HG02759 (cell line): ENCODE results near the gene PAK3.
A peak's percentile ranks its signal among the peaks of the same experiment; 100 is the strongest.

Experiments used
- ATAC-seq: cut with Tn5 transposase; IDR thresholded peaks from one replicate; pipeline ENCODE4 v1.9.1; 2021; ENCODE audit warnings: mild to moderate bottlenecking, moderate library complexity; ENCODE audit not compliant: unreplicated experiment

Gene PAK3

DNA sequence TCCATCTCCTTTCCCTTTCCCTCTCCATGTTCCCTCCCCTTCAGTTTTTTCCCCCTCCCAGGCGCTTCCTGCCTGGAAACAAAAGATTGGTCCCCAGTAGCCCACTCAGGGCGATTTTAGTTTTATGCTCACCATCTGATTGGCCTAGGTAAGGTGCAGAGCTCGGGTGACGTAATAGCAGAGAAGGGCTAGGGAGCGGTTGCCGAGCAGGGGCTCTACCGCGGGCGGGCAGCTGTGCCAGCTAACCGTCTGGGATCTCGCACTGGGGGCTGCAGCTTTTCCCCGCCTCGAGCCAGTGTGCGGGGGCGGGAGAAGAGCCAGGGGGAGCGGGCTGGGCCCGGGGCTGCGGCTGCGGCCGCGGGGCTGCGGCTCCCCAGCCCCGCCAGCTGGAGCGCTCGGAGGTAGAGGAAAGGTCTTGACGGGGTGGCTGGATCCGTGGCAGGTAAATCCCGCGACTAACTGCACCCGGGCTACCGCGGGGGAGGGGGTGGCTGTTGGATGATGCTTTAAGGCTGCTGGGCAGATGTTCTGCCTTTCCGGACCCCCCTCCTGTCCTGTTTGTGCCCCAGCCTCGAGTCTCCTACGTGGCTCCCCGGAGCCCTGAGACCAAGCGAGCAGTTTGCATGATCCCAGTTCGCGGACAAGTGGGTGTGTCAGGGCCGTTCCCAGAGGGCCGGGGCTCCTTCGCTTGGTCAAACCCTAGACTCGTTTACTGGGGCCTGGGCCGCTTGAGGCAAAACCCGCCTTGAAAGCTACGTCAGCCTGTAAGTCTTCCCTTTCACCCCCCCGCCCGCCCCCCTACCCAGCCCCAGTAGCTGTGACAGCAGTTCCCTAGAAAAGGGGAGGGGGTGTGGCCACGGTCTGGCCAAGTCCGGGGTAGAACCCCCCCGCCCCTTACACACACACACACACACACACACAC lies at the start of gene PAK3:
Gene PAK3 (plus strand): TSS at position 218 of the 922 bp plus-strand sequence. CDS start 26,913 bp downstream, outside the sequence.
- peak; percentile 56 for ATAC-seq

DNA sequence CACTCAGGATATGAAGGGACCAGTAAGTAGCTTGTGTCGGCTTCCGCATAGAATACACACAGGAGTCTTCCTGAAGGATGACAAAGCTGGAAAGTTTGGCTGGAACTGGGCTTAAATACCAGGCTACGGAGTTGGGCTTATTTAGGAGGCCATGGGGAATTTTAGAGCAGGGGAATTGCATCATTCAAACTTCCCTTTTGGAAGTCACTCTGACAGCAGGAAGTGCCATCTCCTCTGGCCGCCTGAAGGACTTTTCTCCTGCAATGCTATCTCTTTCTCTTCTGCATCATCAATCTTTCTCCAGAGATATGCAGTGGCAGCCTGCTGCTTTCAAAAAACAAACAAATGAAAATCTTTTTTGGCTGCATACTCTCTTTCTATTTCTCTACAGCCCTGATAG lies 48.4 kb upstream of the PAK3 start:
- ATAC-seq = no peak

DNA sequence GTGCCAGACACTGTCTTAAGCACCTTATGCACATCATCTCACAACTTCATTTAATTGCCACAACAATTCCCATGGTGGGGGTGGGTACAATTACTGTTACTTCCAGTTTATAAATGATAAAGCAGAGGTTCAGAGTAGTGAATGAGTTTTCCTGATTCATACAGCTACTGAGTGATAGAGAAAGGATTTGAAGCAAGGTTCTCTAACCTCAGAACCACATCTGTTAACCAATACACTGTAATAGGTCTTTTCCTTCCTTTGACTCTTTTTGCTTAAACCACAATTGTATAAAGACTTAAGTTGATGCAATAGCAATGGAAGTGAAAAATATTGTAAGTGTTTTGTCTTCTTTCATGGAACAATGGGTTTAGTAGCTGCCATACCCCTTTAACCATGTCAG lies 43.5 kb upstream of the PAK3 start:
- no peak for ATAC-seq

DNA sequence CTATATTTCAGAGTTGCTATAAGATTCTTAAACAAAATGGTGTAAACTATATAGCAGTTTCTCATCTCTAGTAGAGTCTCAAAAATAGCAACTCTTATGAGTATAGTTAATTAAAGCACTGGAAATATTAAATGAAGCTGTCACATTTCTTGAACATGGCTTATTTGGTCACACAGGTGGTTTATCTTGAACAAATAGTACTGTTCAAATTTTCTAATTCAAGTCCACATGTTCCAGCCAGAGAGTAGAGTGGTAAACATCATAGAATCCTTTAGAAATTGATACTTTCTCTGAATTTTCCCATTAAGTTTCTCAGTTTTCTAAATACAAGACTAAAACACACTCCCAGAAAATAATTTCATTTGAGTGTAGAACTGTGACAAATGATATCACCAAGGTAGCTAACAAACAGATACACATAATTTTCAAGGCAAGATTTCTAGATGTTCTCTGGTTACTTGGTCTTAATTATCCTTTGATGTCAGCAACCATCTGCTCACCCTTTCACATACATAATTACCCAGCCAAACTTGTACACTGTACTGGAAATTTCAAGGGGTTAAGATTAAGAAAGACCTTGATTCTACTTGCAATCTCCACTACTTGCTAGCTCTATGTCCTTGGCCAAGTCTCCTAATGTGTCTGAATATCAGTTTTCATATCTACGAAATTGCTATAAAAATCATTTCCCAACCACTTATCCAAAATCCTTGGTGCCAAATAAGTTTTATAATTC lies 24.3 kb upstream of the PAK3 start:
- ATAC-seq = no peak

DNA sequence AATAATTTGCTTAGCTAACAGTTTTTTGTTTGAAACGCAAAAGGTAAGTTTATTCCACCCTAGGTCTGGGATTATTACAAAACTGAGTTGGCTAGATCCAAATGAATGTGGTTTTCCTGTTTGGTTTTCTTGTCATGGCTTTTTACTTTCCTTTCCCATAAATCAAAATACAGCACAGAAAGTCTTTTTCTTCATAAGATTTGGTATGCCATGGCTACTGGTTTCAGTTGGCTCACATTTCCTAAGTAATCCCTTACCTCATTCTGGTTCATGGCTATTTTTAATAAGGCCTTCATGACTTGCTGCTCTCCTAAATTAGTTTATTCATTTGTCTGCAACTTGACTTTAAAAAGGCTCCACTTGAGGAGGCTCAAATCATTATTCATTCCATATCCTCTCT lies 12.9 kb upstream of the PAK3 start:
- no peak for ATAC-seq

DNA sequence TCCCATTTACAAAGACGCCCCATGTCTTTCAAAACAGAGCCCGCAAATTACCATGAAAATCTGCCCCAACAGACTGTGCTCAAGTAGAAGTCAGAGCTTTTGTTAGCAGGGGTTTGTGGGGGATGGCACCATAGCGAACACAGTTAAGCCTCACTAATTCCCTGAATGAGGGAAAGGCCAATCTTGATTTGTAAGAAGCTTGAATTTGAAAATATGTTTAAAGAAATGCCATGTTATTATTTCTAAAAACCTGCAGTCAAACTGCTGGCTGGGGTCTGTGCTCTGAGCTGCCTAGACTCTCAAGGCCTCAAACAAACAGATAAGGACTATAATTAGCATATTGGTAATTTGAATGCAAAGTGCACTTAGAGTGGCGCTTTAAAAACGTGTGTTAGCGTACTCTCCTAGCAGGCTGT lies 9.4 kb upstream of the PAK3 start:
- ATAC-seq = no peak

DNA sequence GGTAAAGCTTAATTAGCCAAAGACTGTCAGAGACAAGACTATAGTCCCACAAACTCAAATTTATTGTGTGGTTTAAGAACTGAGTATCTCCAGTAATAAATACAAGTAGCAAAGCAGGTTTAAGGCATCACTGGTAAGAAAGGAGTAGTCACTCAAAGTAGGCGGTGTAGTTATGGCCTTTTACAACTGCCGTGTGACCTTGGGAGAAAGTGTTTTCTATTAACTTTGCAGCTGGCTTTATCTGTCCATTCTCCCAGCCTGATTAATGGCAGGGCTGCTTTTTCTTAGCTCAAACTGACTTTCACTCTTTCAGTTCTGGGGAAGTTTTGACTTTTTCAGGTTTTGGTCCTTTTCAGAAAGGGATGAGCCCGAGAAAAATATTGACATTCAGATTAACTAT lies 7.4 kb upstream of the PAK3 start:
- no peak for ATAC-seq

DNA sequence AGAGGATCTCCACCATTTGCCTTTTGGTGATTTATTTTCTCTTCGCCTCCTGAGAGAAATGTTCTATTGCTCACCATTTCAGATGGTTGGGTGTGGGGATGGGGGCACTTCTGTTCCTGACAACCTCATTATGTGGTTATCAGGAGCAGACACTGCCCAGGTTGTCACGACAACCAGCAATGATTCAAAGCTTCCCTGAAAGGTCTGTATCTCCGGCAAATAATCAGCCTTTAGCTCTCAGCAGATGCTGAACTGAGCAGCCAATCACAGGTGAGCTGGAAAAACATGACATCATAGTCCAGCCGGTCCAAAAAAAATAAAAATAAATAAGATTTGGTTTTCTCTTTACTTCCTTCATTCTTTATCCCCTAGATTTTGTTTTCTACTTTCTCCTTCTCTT lies 5.5 kb upstream of the PAK3 start:
- ATAC-seq = no peak

DNA sequence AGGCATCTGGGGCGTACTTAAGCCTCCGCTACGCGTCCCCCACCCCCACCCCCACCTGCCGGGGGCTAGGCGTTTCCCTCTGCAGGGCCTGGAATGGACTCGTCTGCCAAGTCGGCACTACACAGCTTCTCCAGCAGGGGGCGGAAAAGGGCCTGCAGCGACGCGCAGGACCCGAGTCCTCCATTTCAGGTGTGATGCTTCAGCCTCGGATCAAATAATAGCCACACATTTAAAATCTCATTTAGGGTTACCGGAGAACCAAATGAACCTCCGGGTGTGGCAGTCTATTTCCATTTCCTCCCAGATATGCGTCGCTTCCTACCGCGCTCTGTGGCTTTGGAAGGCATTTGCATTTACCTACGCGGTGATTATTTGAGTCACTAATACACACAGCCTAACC lies 2.9 kb downstream of the PAK3 start:
- ATAC-seq = peak; percentile 62

DNA sequence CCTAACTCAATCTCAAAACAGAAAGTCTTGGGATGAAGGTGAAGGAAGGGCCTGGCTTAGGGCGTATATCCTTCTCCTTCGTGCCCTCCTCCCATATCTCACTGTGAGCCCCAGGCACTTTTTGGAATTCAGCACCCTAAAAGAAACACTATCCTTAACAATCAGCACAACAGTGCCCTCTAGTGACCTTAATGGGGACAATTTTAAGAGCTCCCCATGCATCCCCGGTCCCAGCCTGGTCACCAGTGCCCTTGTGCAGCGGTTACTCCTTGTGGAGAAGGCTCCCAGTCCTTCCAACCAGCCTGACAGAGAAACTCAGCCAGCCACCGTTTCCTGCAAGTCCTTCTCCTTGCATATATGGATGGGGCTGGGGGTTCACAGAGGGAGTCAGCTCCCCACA lies 4.2 kb downstream of the PAK3 start:
- ATAC-seq = peak; percentile 51

DNA sequence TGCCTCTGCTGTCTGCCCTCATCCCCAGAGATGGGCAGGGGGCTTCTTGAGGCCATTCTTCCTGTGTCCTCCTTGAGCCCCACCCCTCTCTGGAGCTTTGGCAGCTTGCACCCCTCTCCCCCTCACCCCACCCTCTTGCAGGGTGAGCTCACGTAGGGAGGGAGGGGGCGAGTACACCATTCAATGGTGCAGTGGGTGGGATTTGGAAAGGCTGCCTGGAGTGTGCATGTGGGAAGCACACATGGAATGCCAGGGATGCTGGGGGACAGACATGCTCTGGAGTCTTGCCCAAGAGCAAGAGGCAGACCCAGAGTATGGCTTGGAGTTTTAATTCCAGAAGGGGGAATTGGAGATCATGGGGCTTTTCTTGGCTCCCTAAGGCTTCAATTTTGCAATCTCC lies 5.6 kb downstream of the PAK3 start:
- ATAC-seq = no peak

DNA sequence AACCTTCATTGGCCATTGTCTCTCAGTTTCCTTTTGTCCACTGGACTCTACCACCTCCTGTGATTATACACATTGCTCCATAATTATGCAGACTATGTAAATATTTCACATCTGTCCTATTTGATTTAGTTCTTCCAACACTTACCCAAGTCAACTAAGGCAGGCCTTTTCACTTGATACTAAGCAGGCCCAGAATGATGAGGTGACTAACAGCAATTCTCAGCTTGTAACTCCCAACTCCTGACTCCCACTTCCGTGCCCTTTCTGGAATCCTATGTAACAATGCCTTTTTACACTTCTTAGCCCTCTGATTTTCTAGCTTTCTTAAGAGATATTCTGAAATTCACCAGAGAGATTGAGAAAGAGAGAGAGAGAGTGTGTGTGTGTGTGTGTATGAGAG lies 6.6 kb downstream of the PAK3 start:
- no peak for ATAC-seq

DNA sequence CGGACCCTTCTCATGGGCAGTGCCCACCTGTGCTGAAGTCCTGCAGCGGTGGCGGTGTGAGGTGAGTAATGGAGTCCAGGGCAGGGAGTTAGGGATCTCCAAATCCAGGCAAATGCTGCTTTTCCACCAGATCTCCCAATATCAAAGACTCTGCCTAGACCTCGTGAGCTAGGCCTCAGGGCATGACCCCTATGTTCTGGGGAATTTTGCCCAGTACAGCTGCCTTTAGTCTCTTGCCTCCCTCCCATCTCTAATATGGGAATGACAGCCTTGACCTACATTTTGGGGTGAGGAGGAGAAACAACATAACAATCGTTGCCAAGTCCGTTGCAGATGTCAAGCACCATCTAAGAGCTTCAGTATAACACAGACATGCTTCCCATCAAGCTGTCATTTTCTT lies 7.3 kb downstream of the PAK3 start:
- no peak for ATAC-seq

DNA sequence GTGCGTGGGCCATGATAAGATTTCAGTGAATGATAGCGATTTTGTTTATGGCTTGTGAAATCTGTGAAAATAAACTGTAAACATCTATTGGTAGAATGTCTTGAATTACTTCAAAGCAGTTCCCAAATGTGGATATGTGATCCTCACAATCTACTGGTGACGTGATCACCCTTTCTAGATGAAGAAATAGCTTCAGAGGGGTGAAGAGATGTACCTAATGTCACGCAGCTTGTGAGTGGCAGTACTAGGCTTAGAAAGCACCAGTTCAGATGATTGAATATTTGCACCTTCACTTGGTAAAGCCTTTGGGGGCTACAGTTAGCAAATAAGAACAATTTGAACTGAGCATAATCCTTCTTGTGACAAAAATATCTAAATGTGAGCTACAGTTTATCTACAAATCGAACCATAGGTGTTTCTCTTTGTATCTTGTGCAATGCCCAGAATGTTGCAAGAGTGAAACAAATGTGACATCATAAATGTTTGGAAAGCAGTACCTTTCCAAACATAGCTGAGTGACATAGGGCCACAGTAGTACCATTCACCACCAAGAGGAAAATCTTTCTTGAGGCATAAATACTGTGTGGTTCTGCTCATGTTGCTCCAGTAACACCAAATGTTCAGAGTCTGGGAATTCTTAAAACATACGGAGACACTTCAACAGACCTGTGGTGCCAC lies 14.2 kb downstream of the PAK3 start:
- no peak for ATAC-seq

DNA sequence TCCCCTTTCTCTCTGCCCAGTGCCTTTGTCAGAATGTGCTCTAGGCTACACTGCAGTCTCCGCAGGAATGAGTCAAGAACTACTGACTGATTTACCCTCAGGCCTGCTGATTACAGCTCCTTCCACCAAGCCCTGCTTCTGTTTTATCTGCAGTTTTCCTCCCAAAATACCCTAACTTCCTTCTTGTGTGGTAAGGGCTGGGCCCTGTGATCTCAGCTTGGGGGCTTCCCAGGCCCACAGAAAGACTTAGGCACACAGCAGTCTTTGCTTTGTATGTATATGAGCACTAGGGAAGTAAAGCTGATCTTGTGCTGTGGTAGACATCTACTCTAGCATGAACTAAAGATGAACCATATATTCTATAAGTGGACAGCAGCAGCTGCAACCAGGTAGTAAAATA lies 18.8 kb downstream of the PAK3 start:
- peak; percentile 92 for ATAC-seq

DNA sequence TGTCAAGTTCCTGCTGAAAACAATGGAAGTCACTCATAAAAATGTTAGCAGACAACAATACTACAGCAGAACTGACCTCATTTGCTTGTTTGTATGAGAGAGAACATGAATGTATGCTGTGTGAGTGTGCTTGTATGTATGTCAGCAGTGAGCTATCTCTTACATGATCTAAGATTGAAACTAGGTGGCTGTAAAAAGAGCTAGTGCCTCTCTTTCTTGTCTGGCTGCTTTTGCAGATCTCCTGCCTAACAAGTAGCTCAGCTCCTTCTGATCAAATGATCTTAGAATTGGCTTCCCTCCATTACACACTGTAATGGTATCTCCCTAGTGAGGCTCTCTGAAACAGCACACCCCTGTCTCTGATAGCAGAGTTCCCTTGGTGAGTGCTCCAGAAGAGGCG lies 20.7 kb downstream of the PAK3 start:
- ATAC-seq = no peak

DNA sequence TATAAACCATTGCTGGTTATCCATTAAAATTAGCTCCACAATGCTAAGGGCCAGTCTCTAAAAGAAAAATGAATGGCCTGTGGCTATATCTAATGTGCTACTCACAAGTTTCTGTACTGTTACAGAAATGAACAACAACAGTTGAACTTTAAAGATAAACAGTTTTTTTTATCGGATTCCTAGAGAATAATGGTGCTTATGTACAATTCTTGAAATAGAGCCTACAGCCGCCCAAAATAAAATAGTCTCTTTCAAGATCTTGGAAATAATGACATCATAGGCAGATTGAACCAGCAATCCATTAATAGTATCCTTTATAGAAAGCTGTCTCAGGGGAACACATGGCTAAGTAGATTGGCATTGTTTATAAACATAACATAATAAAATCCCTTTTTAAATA lies 23.4 kb downstream of the PAK3 start:
- ATAC-seq = no peak

DNA sequence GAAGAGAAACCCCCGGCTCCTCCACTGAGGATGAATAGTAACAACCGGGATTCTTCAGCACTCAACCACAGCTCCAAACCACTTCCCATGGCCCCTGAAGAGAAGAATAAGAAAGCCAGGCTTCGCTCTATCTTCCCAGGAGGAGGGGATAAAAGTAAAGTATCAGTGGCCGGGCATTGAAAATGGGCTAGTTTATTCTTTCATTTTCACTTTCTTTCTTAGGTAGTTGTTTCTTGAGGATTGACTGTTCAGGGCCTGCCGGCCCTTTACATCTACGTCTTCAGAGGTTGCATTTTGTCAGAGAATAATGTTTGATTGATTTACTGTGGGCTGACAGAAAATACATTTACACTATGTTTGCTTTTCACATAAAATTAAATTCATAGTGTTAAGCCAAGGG lies 27.1 kb downstream of the PAK3 start:
- ATAC-seq = peak; percentile 78

DNA sequence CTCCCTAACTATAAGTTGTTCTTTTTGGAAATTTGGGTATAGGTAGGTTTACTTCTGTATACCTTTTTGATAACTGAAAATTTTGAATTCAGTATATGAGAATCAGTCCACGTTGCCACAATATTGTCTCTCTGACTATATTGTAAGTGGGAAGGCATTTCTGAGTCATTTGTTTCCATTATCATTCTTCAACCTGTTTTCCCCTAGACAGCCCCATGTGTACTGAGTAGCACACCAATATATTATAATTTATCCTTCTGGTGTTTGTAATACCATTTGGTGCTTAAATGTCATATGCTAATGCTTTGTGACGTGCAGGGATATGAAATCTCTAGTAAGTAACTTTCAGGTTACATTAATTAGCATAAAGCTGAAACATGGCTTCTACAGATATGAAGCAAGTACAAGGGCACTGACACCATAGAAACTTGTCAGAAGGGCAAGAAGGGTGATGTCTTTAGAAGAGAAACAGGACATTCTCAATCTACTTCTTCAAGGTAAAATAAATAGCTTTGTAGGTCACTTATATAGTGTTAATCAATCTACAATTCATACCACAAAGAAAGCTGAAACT lies 27.7 kb downstream of the PAK3 start:
- ATAC-seq = peak; percentile 47

DNA sequence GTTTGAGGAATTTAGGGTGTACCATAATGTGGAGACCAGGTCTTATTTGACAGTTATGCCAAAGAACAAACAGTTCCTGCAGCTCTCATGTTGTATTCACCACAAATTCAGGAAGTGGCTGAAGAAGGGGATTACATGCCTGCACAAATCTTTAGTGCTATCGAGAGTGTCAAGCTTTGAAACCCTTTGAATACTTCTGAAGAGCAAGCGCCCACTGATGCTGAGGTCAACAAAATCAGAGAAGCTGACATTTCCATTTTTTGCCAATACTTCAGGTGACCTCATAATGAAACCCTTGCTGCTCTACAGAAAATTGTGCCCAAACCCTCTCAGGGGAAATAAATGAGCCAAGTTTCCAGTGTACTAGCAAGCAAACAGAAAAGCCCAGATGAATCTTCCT lies 28.4 kb downstream of the PAK3 start:
- ATAC-seq = peak; percentile 59

DNA sequence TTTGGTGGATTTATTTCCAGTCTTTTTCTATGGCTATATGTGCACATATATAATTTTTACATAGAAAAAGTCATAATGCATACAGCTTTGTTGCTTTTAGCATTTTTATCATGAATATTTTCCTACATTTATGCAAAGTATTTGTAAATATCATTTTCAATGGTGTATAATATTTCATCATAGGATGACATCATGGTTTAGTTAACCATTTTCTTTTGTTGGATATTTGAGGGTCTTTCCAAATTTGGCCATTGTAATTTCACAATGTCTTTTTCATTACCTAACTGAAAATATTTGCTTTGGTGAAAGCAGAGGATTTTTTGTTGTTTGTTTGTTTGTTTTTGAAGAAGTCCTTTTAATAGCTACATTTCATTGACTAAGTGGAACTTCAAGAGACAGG lies 31.0 kb downstream of the PAK3 start:
- no peak for ATAC-seq
